HUDEP-2 (cell line): ENCODE data around the gene FXYD7.

ENCODE experiments used
- DNase-seq, 76 experiments: peaks; one replicate each; lab custom pipeline; 2025; ENCODE audit not compliant: unreplicated experiment in 76 of 76; lab: John Stamatoyannopoulos, UW

The FXYD7 gene

DNA sequence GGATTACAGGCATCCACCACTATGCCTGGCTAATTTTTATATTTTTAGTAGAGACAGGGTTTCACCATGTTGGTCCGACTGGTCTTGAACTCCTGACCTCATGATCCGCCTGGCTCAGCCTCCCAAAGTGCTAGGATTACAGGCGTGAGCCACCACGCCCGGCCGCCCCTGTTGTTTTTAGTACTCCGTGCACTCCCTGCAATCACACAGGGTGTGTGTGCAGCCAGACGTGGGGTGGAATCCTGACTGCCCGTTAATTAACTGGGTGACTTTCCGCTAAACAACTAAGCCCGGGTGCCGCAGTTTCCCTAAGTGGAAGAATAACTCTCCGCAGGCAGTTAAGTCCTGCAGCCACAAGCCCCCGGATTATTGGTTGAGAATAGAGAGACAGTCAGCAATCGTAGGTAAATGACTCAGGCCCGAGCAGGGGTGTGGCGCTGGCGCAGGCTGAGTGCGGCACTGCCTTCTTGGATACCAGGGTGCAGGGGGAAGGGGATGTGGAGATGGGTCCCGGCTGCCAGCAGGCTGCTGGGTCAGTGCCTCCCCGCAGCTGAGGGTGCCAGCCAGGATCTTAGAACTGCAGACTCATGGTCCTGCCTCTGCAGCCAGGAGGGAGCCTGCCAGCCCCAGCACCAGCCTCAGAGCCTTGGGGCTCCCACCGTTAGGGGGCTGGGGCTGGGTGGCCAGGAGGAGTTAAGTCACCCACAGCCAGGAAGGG lies 33.5 kb upstream of the FXYD7 start:
- DNase-seq = peak in 6 of 76 experiments; percentile 14 to 34 (median 20)

DNA sequence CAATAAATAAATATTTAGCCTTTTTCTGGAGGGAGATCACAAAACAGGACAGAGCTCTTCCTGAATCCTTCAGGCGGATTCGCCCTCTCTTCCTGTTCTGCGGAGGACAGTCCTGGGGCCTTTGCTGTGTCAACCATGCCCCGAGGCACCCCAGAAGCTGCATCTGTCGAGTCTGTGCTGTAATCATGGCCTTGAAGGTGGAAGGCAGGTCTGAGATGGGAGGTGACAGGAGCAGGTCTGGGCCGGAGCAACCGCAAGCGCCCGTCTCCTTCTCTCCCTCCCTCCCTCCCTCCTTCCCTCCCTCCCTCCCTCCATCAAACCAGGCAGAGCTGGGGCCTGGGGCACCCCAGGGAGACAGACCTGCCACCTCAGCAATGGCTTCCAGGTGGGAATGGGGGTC lies 32.1 kb upstream of the FXYD7 start:
- no peak for DNase-seq

DNA sequence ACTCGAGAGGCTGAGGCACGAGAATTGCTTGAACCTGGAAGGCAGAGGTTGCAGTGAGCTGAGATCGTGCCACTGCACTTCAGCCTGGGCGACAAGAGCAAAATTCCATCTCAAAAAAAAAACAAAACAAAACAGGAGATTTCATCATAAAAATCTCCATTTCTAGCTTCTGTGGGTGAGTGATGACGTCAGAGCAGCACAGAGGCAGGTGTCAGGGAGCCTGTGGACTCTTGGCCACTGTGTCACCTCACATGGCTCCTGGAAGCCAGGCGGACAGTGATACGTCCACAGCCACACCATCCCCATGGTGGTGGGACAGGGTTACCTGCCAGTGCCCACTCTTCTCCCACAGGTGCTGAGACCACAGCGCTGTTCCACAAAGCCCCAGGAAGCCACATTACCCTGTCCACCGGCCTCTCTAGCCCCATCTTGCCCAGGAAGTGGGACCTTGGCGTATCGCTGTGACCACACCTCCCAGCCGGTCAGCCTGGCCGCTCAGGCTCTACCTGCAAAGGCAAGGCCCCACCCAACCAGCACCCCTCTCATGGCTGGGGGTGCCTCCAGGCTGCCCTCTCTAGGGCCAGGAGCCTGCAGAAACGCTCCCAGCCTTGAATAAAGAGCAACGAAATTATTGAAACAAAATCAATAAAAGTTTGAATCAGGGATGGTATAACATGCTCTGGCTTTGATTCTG lies 29.9 kb upstream of the FXYD7 start:
- no peak for DNase-seq

- DNase-seq = peak in 59 of 76 experiments; percentile 10 to 80 (median 51)
Measured at GRCh38 chr19:35114353-35115176, 28.5 kb upstream of the FXYD7 start.

DNA sequence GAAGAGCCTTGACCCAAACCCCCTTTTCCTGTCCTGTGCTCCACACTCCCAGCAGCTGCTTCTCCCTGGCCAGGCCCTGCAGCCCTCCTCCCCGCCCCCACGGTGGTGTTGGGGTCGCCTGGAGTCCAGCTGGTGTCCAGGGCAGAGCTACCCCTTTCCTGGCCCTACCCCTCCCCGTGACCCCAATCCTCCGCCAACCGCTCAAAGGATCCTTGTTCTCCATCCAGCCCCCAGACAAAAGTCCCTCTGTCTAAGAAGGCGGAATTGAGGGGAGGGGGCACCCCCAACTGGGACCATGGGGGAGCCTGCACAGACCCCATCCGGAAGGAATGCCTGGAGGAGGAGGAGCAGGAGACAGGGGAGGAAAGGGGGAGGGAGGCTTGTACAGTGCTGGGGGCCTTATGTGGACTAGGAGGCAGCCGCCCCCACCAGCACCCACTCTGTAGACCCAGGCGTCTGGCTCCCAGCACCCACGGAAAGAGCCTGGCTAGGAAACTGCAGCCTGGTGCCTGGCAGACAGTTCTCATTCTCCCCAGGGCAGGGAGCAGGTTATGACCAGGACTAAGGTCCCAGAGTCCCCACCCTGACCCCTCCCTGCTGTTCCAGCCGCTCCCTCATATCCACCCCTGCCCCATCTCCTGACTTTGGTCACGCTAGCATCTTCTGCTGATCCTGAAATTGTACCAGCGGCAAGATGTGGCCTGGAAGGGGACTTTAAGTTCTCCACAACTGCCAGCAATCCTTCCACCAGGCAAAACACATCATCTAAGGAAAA lies 27.7 kb upstream of the FXYD7 start, which contains the start of gene FXYD3:
FXYD3 (plus strand) TSS at position 647 of the 775 bp plus-strand sequence. CDS start 3,554 bp downstream, outside the sequence.
- no peak for DNase-seq

- no peak for DNase-seq
Measured at GRCh38 chr19:35116072-35116801, 26.8 kb upstream of the FXYD7 start.

GRCh38 chr19:35117116-35117515 lies 25.9 kb upstream of the FXYD7 start:
- no peak for DNase-seq

DNA sequence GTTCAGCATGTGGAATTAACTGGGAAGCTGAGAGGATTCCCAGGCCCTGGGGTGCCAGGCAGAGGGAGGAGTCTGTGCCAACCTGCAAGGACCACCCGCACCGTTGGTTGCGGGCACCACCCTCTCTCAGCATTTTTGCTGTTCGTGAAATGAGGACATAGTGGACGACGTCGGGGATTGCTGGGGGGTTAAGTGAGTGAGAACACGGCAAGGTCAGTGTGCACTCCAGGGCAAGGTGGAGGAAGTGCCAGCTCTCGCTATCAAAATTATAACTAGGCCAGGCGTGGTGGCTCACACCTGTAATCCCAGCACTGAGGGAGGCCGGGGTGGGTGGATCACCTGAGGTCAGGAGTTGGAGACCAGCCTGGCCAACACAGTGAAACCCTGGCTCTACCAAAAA lies 25.3 kb upstream of the FXYD7 start:
- no peak for DNase-seq

- peak in 35 of 76 experiments; percentile 6 to 68 (median 26) for DNase-seq
Measured at GRCh38 chr19:35118268-35119020, 24.6 kb upstream of the FXYD7 start.

DNA sequence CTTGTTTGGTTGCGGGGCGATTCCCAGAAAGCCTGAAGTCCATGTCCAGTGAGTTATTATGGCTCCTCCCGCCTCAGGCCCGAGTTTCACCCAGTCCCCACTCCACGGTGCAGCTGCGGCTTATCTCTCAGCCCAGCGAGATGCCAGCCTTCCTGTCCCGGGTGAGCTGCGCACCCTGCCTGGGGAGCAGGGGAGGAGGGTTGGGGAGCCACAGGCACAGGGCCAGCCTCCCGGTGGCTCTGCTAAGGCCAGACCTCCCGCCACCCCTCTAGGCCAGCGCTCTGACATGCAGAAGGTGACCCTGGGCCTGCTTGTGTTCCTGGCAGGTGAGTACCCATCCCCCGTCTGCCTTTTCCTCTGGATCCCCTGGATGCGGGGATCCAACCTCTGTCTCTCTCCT lies 24.0 kb upstream of the FXYD7 start:
- peak in 37 of 76 experiments; percentile 12 to 61 (median 41) for DNase-seq

DNA sequence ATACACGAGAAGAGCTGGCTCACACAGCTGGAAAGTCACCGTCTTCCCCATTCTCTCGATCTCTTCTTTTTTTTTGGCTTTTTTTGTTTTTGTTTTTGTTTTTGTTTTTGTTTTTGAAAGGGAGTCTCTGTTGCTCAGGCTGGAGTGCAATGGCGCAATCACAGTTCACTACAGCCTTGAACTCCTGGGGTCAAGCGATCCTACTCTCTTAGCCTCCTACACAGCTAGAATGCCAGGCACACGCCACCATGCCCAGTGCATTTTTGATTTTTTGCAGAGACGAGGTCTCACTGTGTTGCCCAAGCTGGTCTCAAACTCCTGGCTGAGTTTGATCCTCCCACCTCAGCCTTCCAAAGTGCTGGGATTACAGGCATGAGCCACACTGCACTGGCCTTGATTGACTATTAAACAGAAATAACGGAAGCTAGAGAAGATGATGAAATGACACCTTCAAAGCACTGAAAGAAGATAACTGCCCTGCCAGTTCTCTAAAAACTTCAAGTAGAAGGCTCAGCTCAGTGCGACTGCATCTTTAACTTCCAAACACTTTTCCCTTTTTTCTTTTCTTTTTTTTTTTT lies 23.4 kb upstream of the FXYD7 start:
- DNase-seq = no peak

- DNase-seq = no peak
Measured at GRCh38 chr19:35120492-35120891, 22.6 kb upstream of the FXYD7 start.

GRCh38 chr19:35120898-35121297 lies 22.2 kb upstream of the FXYD7 start:
- DNase-seq = no peak

DNA sequence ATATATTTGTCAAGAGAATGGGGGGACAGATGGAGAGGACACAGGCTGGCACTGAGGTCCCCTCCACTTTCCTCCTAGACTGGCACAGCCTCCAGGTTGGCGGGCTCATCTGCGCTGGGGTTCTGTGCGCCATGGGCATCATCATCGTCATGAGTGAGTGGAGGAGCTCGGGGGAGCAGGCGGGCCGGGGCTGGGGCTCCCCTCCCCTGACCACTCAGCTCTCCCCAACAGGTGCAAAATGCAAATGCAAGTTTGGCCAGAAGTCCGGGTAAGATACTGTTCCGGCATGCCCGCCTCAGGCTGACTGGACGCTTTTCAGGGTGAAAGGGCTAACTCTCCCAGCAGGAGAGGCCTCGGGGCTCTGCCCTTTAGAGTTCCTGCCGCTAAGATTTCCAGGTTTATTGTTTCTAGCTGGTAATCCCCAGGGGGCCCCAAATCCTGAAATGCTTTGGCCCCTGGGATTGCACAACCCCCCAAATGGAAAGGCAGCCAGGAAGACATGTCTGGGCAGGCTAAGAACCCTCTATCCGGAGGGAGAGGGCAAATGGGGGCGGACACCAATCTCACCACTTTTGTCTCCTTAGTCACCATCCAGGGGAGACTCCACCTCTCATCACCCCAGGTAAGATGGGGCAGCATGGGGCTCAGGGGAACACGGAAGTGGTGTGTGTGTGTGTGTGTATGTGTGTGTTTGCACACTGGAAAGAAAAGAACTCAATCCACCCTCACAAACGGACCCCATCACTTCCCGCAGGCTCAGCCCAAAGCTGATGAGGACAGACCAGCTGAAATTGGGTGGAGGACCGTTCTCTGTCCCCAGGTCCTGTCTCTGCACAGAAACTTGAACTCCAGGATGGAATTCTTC lies 20.1 kb upstream of the FXYD7 start:
- DNase-seq = no peak

DNA sequence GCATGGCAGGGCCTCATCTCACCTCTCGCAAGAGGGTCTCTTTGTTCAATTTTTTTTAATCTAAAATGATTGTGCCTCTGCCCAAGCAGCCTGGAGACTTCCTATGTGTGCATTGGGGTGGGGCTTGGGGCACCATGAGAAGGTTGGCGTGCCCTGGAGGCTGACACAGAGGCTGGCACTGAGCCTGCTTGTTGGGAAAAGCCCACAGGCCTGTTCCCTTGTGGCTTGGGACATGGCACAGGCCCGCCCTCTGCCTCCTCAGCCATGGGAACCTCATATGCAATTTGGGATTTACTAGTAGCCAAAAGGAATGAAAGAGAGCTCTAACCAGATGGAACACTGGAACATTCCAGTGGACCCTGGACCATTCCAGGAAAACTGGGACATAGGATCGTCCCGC lies 19.5 kb upstream of the FXYD7 start:
- peak in 37 of 76 experiments; percentile 16 to 66 (median 37) for DNase-seq

DNA sequence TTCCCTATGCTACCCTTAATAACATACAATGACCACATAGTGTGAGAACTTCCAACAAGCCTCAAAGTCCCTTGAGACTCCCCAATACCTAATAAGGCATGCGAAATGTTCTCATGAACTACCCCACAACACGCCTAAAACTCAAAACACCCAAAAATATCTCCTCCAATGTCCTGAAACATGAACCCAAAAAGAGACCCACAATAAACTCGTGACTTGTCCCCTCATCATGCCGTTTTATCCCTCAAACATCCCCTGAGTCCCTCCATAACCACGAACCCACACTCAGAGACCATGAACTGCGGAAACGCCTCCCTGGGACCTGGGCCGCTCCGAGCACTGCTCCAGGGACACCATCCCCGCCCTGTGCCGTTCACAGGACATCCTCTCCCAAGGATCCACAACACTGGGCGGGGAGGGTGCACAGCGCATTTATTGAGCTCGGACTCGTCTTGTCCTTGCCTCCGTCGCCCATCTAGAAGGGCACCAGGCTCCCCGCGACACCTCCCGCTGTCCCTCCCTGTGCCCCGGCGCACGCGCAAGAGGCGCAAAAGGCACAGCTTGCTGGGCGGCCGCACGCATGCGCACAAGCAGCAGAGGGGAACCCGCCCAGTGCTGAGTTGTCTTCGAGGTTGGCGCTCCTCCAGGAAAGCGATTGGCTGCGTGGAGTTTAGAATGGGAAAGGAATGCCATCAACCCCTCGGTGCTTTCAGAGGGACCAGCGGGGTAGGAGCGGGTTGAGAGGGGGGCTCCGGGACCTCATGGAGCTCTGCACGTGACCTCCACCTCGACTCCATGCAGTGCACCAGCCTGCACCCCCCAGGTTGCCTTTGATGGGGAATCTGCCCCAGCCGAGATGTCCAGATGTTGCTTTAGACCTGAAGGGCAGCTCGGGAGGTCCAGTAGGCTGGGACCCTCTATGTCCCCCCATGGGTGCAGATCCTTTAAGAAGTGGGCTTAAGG lies 18.7 kb upstream of the FXYD7 start:
- DNase-seq = peak; percentile 71 to 98 (median 94)

DNA sequence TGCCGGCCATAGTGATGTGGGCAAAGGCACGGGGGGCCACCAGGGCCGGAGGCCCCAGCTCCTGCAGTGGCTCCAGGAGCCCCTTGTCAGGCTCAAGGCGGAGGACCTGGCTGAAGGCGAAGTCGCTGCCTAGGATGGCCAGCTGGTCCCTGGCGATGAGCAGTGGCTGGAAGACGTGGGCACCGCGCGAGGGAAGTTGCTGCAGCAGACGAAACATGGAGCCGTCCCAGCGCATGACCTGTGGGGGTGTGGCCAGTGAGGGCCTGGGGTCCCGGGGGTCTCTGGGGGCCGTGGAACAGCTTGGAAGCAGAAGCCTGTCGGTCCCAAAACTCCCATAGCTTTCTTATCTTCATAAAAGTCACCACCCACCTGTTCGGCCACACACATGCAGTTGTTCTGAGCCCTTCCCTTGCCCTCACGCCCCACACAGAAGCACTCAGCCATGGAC lies 17.8 kb upstream of the FXYD7 start:
- no peak for DNase-seq
